ENCODE results near the gene RAD51B. TPM values are rescaled to one million over a fixed set of nuclear protein-coding genes. Genes with fewer than 3 reads are reported as not detected.

The RAD51B gene
- total RNA-seq, 1 experiment from 2014 or later: 20.0 TPM

GRCh38 chr14:68233101-68233784 lies 413.7 kb downstream of the RAD51B start:
- no TSS peak for BruUV-seq (replicated peaks)
- no peaks in the 10 kb centered on the region for H3K9me2 ChIP-seq (ENCODE audit: insufficient read depth)
- intact Hi-C loops (cut with micrococcal nuclease): no loop called here
- TF ChIP-seq CBX3 (IDR thresholded peaks at IDR 0.05; ENCODE audit: low read depth): no peak
- TF ChIP-seq POLR2A (IDR thresholded peaks at IDR 0.05; ENCODE audit: borderline replicate concordance, extremely low read depth, insufficient read depth, insufficient read length): no peak
- no peak for TF ChIP-seq EZH2 (IDR thresholded peaks at IDR 0.05)
- TF ChIP-seq SIN3A (IDR thresholded peaks at IDR 0.05; ENCODE audit: low read depth): no peak
- no peak for TF ChIP-seq ELF1 (IDR thresholded peaks at IDR 0.05; ENCODE audit: borderline replicate concordance, low read depth)
- TF ChIP-seq, protein P1, sequence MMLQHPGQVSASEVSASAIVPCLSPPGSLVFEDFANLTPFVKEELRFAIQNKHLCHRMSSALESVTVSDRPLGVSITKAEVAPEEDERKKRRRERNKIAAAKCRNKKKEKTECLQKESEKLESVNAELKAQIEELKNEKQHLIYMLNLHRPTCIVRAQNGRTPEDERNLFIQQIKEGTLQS (IDR thresholded peaks at IDR 0.05): 0 out of 2 replicates have a peak, but pooled peaks have one; percentile 3
- TF ChIP-seq, protein P2, sequence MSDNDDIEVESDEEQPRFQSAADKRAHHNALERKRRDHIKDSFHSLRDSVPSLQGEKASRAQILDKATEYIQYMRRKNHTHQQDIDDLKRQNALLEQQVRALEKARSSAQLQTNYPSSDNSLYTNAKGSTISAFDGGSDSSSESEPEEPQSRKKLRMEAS (IDR thresholded peaks at IDR 0.05): no peak
- H3K27ac ChIP-seq (ENCODE audit: low read depth, low read length): peak overlapping the region; percentile 97
- peaks cover 30 to 57% of the 10 kb centered on the region in 2 experiments for H3K4me1 ChIP-seq (ENCODE audit: control insufficient read depth in 1 of 2, insufficient read depth in 2 of 2, low read length in 2 of 2)
- no peaks in the 10 kb centered on the region for H4K20me1 ChIP-seq (ENCODE audit: insufficient read depth)
- H3K9ac ChIP-seq (ENCODE audit: low read length): no peak overlapping the region
- no peak for DNase-seq (ENCODE audit: low read depth, low spot score)
- no peak overlapping the region for H2AFZ ChIP-seq (ENCODE audit: low read depth, low read length, poor library complexity, severe bottlenecking)
- ChIA-PET RAD21 (ENCODE audit: low non-redundant PET in 1 of 2, low total read pairs in 2 of 2, uncharacterized antibody in 2 of 2, unreplicated experiment in 2 of 2) (no interaction called here), CTCF (interaction anchor here (1.1 kb wide), 1 partner anchor 611 kb away, joined by 3 read pairs; no protein-coding TSS in a partner anchor), POLR2A (no interaction called here)
- H3K4me2 ChIP-seq (ENCODE audit: low read length): peak overlapping the region; percentile 58
- H3K9me3 ChIP-seq (ENCODE audit: control insufficient read depth in 1 of 2, insufficient read depth in 1 of 2, low read depth in 1 of 2, low read length in 2 of 2): no peaks in the 10 kb centered on the region
- H3K27me3 ChIP-seq (ENCODE audit: insufficient read depth, low read length): no peaks in the 10 kb centered on the region
- no peak overlapping the region for H3K4me3 ChIP-seq (replicated peaks in 1 of 2; ENCODE audit: low read depth in 1 of 2, low read length in 2 of 2)
- no peaks in the 10 kb centered on the region for H3K36me3 ChIP-seq (ENCODE audit: control insufficient read depth in 1 of 2, insufficient read depth in 2 of 2, low read length in 2 of 2)
- no peak for ATAC-seq
- H3K79me2 ChIP-seq (ENCODE audit: insufficient read depth, low read length): no peaks in the 10 kb centered on the region

GRCh38 chr14:68234101-68234905 lies 414.7 kb downstream of the RAD51B start:
- no peak overlapping the region for H3K9ac ChIP-seq (ENCODE audit: low read length)
- no peak overlapping the region for H3K4me2 ChIP-seq (ENCODE audit: low read length)
- intact Hi-C loops (cut with micrococcal nuclease): no loop called here
- no peaks in the 10 kb centered on the region for H3K9me3 ChIP-seq (ENCODE audit: control insufficient read depth in 1 of 2, insufficient read depth in 1 of 2, low read depth in 1 of 2, low read length in 2 of 2)
- no peaks in the 10 kb centered on the region for H4K20me1 ChIP-seq (ENCODE audit: insufficient read depth)
- H2AFZ ChIP-seq (ENCODE audit: low read depth, low read length, poor library complexity, severe bottlenecking): no peak overlapping the region
- H3K4me3 ChIP-seq (replicated peaks in 1 of 2; ENCODE audit: low read depth in 1 of 2, low read length in 2 of 2): no peak overlapping the region
- ATAC-seq (no peak), DNase-seq (ENCODE audit: low read depth, low spot score) (no peak)
- POLR2A ChIA-PET: no interaction called here
- BruUV-seq (replicated peaks): no TSS peak
- CTCF ChIA-PET: no interaction called here
- no peaks in the 10 kb centered on the region for H3K36me3 ChIP-seq (ENCODE audit: control insufficient read depth in 1 of 2, insufficient read depth in 2 of 2, low read length in 2 of 2)
- RAD21 ChIA-PET (ENCODE audit: low non-redundant PET in 1 of 2, low total read pairs in 2 of 2, uncharacterized antibody in 2 of 2, unreplicated experiment in 2 of 2): no interaction called here
- H3K9me2 ChIP-seq (ENCODE audit: insufficient read depth): no peaks in the 10 kb centered on the region
- no peaks in the 10 kb centered on the region for H3K27me3 ChIP-seq (ENCODE audit: insufficient read depth, low read length)
- no peaks in the 10 kb centered on the region for H3K79me2 ChIP-seq (ENCODE audit: insufficient read depth, low read length)
- peak overlapping the region; percentile 97 for H3K27ac ChIP-seq (ENCODE audit: low read depth, low read length)
- H3K4me1 ChIP-seq (ENCODE audit: control insufficient read depth in 1 of 2, insufficient read depth in 2 of 2, low read length in 2 of 2): peaks cover 30 to 63% of the 10 kb centered on the region in 2 experiments
- no peak for TF ChIP-seq POLR2A (IDR thresholded peaks at IDR 0.05; ENCODE audit: borderline replicate concordance, extremely low read depth, insufficient read depth, insufficient read length)
- TF ChIP-seq, protein P2 (IDR thresholded peaks at IDR 0.05): no peak
- TF ChIP-seq, protein P3, sequence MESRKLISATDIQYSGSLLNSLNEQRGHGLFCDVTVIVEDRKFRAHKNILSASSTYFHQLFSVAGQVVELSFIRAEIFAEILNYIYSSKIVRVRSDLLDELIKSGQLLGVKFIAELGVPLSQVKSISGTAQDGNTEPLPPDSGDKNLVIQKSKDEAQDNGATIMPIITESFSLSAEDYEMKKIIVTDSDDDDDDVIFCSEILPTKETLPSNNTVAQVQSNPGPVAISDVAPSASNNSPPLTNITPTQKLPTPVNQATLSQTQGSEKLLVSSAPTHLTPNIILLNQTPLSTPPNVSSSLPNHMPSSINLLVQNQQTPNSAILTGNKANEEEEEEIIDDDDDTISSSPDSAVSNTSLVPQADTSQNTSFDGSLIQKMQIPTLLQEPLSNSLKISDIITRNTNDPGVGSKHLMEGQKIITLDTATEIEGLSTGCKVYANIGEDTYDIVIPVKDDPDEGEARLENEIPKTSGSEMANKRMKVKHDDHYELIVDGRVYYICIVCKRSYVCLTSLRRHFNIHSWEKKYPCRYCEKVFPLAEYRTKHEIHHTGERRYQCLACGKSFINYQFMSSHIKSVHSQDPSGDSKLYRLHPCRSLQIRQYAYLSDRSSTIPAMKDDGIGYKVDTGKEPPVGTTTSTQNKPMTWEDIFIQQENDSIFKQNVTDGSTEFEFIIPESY (IDR thresholded peaks at IDR 0.05; ENCODE audit: extremely low read depth, insufficient replicate concordance, low read length): no peak
- TF ChIP-seq JUND (IDR thresholded peaks at IDR 0.05): no peak
- TF ChIP-seq SIN3A (IDR thresholded peaks at IDR 0.05; ENCODE audit: low read depth): no peak
- TF ChIP-seq, protein P4, sequence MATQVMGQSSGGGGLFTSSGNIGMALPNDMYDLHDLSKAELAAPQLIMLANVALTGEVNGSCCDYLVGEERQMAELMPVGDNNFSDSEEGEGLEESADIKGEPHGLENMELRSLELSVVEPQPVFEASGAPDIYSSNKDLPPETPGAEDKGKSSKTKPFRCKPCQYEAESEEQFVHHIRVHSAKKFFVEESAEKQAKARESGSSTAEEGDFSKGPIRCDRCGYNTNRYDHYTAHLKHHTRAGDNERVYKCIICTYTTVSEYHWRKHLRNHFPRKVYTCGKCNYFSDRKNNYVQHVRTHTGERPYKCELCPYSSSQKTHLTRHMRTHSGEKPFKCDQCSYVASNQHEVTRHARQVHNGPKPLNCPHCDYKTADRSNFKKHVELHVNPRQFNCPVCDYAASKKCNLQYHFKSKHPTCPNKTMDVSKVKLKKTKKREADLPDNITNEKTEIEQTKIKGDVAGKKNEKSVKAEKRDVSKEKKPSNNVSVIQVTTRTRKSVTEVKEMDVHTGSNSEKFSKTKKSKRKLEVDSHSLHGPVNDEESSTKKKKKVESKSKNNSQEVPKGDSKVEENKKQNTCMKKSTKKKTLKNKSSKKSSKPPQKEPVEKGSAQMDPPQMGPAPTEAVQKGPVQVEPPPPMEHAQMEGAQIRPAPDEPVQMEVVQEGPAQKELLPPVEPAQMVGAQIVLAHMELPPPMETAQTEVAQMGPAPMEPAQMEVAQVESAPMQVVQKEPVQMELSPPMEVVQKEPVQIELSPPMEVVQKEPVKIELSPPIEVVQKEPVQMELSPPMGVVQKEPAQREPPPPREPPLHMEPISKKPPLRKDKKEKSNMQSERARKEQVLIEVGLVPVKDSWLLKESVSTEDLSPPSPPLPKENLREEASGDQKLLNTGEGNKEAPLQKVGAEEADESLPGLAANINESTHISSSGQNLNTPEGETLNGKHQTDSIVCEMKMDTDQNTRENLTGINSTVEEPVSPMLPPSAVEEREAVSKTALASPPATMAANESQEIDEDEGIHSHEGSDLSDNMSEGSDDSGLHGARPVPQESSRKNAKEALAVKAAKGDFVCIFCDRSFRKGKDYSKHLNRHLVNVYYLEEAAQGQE (IDR thresholded peaks at IDR 0.05; ENCODE audit: low read depth): no peak
- TF ChIP-seq ZFX (IDR thresholded peaks at IDR 0.05): no peak
- TF ChIP-seq CEBPB (IDR thresholded peaks at IDR 0.05; ENCODE audit: low read depth): no peak

All from HCT116 (cell line).